GM12878 (cell line): ENCODE data around the gene PLP2. TPM values are rescaled to one million over a fixed set of nuclear protein-coding genes. Genes with fewer than 3 reads are reported as not detected.

Source experiments
- ATF3 ChIP-seq: IDR thresholded peaks from 2 replicates; pipeline ENCODE4 v1.6.1; 2011; ENCODE audit warnings: low read depth, mild to moderate bottlenecking, low read length, moderate library complexity, borderline replicate concordance; ENCODE audit errors: extremely low read depth
- BACH1 ChIP-seq: fragments of 450-650 bp; IDR thresholded peaks from 2 replicates; pipeline ENCODE4 v1.6.1; 2017; ENCODE audit warnings: mild to moderate bottlenecking, borderline replicate concordance
- BCLAF1 ChIP-seq: fragments of 450-650 bp; IDR thresholded peaks from 2 replicates; pipeline ENCODE4 v1.6.1; 2017; ENCODE audit warnings: antibody characterized with exemption, mild to moderate bottlenecking, moderate library complexity
- BRCA1 ChIP-seq: IDR thresholded peaks from 2 replicates; pipeline ENCODE4 v1.6.1; 2011; ENCODE audit warnings: low read depth, low read length, improper control_type of control experiment
- CBFB ChIP-seq: IDR thresholded peaks from 2 replicates; pipeline ENCODE4 v1.6.1; 2016; ENCODE audit warnings: antibody characterized with exemption, low read depth
- E4F1 ChIP-seq: fragments of 450-650 bp; IDR thresholded peaks from 2 replicates; pipeline ENCODE4 v1.6.1; 2018; ENCODE audit warnings: borderline replicate concordance, mild to moderate bottlenecking; ENCODE audit not compliant: partially characterized antibody
- HCFC1 ChIP-seq: fragments of 150-350 bp; IDR thresholded peaks from 2 replicates; pipeline ENCODE4 v1.6.1; 2014; ENCODE audit warnings: low read length
- HDAC2 ChIP-seq: fragments of 200-600 bp; sonication (generic); IDR thresholded peaks from 2 replicates; pipeline ENCODE4 v1.6.1; 2017
- NFYA ChIP-seq: IDR thresholded peaks from 2 replicates; pipeline ENCODE4 v1.6.1; 2011; ENCODE audit warnings: low read depth, mild to moderate bottlenecking, low read length, improper control_type of control experiment, borderline replicate concordance
- NR2C1 ChIP-seq: fragments of 450-650 bp; IDR thresholded peaks from 2 replicates; pipeline ENCODE4 v1.6.1; 2017; ENCODE audit warnings: antibody characterized with exemption, mild to moderate bottlenecking, moderate library complexity
- PAX5 ChIP-seq: IDR thresholded peaks from 2 replicates; pipeline ENCODE4 v1.6.1; 2011; ENCODE audit warnings: low read depth, low read length, borderline replicate concordance
- POLR2A ChIP-seq: IDR thresholded peaks from 2 replicates; pipeline ENCODE4 v1.6.1; 2011; ENCODE audit warnings: low read depth, mild to moderate bottlenecking, low read length
- POLR2AphosphoS2 ChIP-seq: IDR thresholded peaks from 2 replicates; pipeline ENCODE4 v1.6.1; 2011; ENCODE audit warnings: low read depth, mild to moderate bottlenecking, low read length, improper control_type of control experiment, moderate library complexity
- POLR2AphosphoS5 ChIP-seq: IDR thresholded peaks from 2 replicates; pipeline ENCODE4 v1.6.1; 2011; ENCODE audit warnings: mild to moderate bottlenecking, low read length, inconsistent platforms
- RELA ChIP-seq: fragments of 450-650 bp; IDR thresholded peaks from 2 replicates; pipeline ENCODE4 v1.8.0; 2014; ENCODE audit warnings: borderline replicate concordance; ENCODE audit not compliant: partially characterized antibody
- RUNX3 ChIP-seq: IDR thresholded peaks from 2 replicates; pipeline ENCODE4 v1.6.1; 2012; ENCODE audit warnings: low read length, inconsistent platforms
- USF1 ChIP-seq: IDR thresholded peaks from 2 replicates; pipeline ENCODE4 v1.6.1; 2011; ENCODE audit warnings: borderline replicate concordance, low read depth, mild to moderate bottlenecking, moderate library complexity, mixed read lengths, low read length; ENCODE audit not compliant: insufficient read depth; ENCODE audit errors: extremely low read length
- ZNF207 ChIP-seq: fragments of 450-650 bp; IDR thresholded peaks from 2 replicates; pipeline ENCODE4 v1.6.1; 2014; ENCODE audit warnings: antibody characterized with exemption, mild to moderate bottlenecking, borderline replicate concordance
- ZNF592 ChIP-seq: fragments of 450-650 bp; IDR thresholded peaks from 2 replicates; pipeline ENCODE4 v1.6.1; 2017; ENCODE audit warnings: mild to moderate bottlenecking, moderate library complexity
- polyA plus RNA-seq, 11 experiments: library from polyadenylated mRNA; depleted of rRNA in 4 of 11; unstranded in 6 of 11; stranded (reverse) in 5 of 11; fragments of >200 nt; fragmentation: Nextera tagmentation in 4 of 11; fragmentation: Illumina TruSeq in 1 of 11; extraction: Ambion mirVana in 4 of 11; extraction: Trizol in 1 of 11; gene quantifications; 1 replicate in 1 of 11; 2 replicates in 10 of 11; pipeline versions ENCODE4 v1.2.1 to v1.2.3, GENCODE V29; 2011 to 2016; ENCODE audit warnings: inconsistent platforms in 2 of 11, missing spikeins in 2 of 11, low read depth in 1 of 11
- total RNA-seq, 4 experiments: library from RNA; depleted of rRNA in 3 of 4; stranded (reverse); fragments of >200 nt in 3 of 4; fragmentation: Illumina TruSeq in 1 of 4; extraction: Trizol in 1 of 4; gene quantifications; 2 replicates each; pipeline versions ENCODE4 v1.2.1 to v1.2.3, GENCODE V29; 2013 to 2021

The PLP2 gene
- total and polyA plus RNA-seq, 10 of the 15 experiments (the other 5 are each of a cell fraction or from before 2014, with no cell fraction given), result 56.6 to 177 (median 99.3) TPM

- no peak for TF ChIP-seq PAX5
- no peak for TF ChIP-seq BRCA1
- peak; percentile 32 for TF ChIP-seq RELA
- TF ChIP-seq HCFC1, result peak; percentile 34; the same call in 1 of the 2 replicates
- TF ChIP-seq BCLAF1, result peak; percentile 67; the same call in 1 of the 2 replicates
- TF ChIP-seq POLR2AphosphoS2, result no peak
- TF ChIP-seq E4F1, result peak; percentile 29
- TF ChIP-seq POLR2AphosphoS5, result no peak
- no peak for TF ChIP-seq HDAC2
- TF ChIP-seq NFYA, result no peak
- no peak for TF ChIP-seq ATF3
- TF ChIP-seq POLR2A, result peak; percentile 53
- no peak for TF ChIP-seq USF1
- TF ChIP-seq ZNF207, result peak; percentile 58; the same call in 1 of the 2 replicates
- peak; percentile 20; the same call in 1 of the 2 replicates for TF ChIP-seq NR2C1
- TF ChIP-seq ZNF592, result no peak
- TF ChIP-seq CBFB, result no peak
- TF ChIP-seq BACH1, result peak; percentile 70
- TF ChIP-seq RUNX3, result peak; percentile 80
Observed at GRCh38 chrX:49163555-49164419, 7.9 kb upstream of the PLP2 start (continued).
